Osteoblast (primary cell): ENCODE results near the gene PARD3. TPM values are rescaled to one million over a fixed set of nuclear protein-coding genes. Genes with fewer than 3 reads are reported as not detected.

Experiments used
- DNase-seq: peaks from one replicate; pipeline ENCODE4 v3.0.0; 2011; ENCODE audit warnings: low spot score, mixed read lengths; ENCODE audit not compliant: insufficient read length; ENCODE audit errors: missing footprints
- H2AFZ ChIP-seq: 2 replicates; pipeline ENCODE4 v1.6.0; 2011; ENCODE audit warnings: mild to moderate bottlenecking, low read length
- H3K27ac ChIP-seq: 2 replicates; pipeline ENCODE4 v1.5.1; 2011; ENCODE audit warnings: mild to moderate bottlenecking, low read depth, low read length, moderate library complexity
- H3K27me3 ChIP-seq: 2 replicates; pipeline ENCODE4 v1.6.0; 2012; ENCODE audit warnings: mild to moderate bottlenecking, control low read depth, inconsistent platforms, low read length, moderate library complexity; ENCODE audit not compliant: insufficient read depth
- H3K36me3 ChIP-seq: 2 replicates; pipeline ENCODE4 v1.5.1; 2011; ENCODE audit warnings: mild to moderate bottlenecking, low read length, control low read depth, moderate library complexity; ENCODE audit not compliant: insufficient read depth
- H3K4me1 ChIP-seq: 2 replicates; pipeline ENCODE4 v1.5.1; 2011; ENCODE audit warnings: mild to moderate bottlenecking, low read length, control low read depth, moderate library complexity; ENCODE audit not compliant: insufficient read depth
- H3K4me2 ChIP-seq: 2 replicates; pipeline ENCODE4 v1.6.0; 2011; ENCODE audit warnings: mild to moderate bottlenecking, low read length; ENCODE audit not compliant: insufficient read depth
- H3K4me3 ChIP-seq: fragments of 200-600 bp; sonication (generic); 3 replicates; pipeline ENCODE4 v1.5.1; 2012; ENCODE audit warnings: mild to moderate bottlenecking, low read length, inconsistent platforms; ENCODE audit not compliant: insufficient read depth
- H3K79me2 ChIP-seq: 2 replicates; pipeline ENCODE4 v1.6.0; 2012; ENCODE audit warnings: mild to moderate bottlenecking, low read length, control low read depth, inconsistent platforms; ENCODE audit not compliant: insufficient read depth
- H3K9me3 ChIP-seq: 2 replicates; pipeline ENCODE4 v1.5.1; 2011; ENCODE audit warnings: low read depth, low read length, control low read depth
- H4K20me1 ChIP-seq: 2 replicates; pipeline ENCODE4 v1.6.0; 2012; ENCODE audit warnings: mild to moderate bottlenecking, low read length, control low read depth; ENCODE audit not compliant: insufficient read depth
- total RNA-seq: library from RNA; depleted of rRNA; stranded (reverse); fragments of >200 nt; gene quantifications from 2 replicates; pipeline ENCODE4 v1.2.3, GENCODE V29; 2012
- TF ChIP-seq, protein P1 (sequence below): IDR thresholded peaks from 2 replicates; pipeline ENCODE4 v1.5.1; 2011; ENCODE audit warnings: mild to moderate bottlenecking, low read depth, low read length, moderate library complexity; ENCODE audit errors: extremely low read depth

Gene PARD3
- total RNA-seq, 1 donor = 71.7 TPM

DNA sequence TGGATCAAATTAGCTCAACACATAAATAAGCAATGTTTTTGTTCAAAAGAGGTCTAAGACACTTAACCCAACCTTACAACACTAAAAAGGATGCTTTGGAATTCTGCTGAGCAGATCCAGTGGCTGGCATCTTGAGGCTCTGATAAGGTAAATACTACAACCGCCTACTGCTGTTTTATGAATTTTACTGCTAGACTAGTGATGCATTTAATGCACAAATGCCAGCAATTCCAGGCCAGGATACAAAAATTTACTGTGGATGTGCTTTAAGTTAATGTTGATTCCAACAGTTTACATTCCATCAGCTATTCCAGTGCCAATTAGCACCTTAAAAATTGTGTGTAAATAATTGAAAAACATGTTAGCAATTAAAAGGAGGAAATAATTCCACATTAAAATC, 261.3 kb downstream of the PARD3 start:
- Histone ChIP-seq H3K36me3 (no peaks in the 10 kb centered on the region), H3K4me1 (peaks cover 6% of the 10 kb centered on the region), H3K9me3 (no peaks in the 10 kb centered on the region), H3K4me2 (no peak overlapping the region), H3K27ac (no peak overlapping the region), H3K79me2 (no peaks in the 10 kb centered on the region), H3K4me3 (no peak overlapping the region), H3K27me3 (no peaks in the 10 kb centered on the region), H4K20me1 (no peaks in the 10 kb centered on the region), H2AFZ (no peak overlapping the region)
- no peak for DNase-seq
- TF ChIP-seq, protein P1, sequence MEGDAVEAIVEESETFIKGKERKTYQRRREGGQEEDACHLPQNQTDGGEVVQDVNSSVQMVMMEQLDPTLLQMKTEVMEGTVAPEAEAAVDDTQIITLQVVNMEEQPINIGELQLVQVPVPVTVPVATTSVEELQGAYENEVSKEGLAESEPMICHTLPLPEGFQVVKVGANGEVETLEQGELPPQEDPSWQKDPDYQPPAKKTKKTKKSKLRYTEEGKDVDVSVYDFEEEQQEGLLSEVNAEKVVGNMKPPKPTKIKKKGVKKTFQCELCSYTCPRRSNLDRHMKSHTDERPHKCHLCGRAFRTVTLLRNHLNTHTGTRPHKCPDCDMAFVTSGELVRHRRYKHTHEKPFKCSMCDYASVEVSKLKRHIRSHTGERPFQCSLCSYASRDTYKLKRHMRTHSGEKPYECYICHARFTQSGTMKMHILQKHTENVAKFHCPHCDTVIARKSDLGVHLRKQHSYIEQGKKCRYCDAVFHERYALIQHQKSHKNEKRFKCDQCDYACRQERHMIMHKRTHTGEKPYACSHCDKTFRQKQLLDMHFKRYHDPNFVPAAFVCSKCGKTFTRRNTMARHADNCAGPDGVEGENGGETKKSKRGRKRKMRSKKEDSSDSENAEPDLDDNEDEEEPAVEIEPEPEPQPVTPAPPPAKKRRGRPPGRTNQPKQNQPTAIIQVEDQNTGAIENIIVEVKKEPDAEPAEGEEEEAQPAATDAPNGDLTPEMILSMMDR = no peak

GRCh38 chr10:34551295-34551694, 263.8 kb downstream of the PARD3 start:
- Histone ChIP-seq H3K27me3 (no peaks in the 10 kb centered on the region), H2AFZ (no peak overlapping the region), H3K79me2 (no peaks in the 10 kb centered on the region), H3K4me2 (no peak overlapping the region), H3K4me1 (no peaks in the 10 kb centered on the region), H3K4me3 (no peak overlapping the region), H3K36me3 (no peaks in the 10 kb centered on the region), H3K9me3 (no peaks in the 10 kb centered on the region), H4K20me1 (no peaks in the 10 kb centered on the region), H3K27ac (no peak overlapping the region)
- no peak for DNase-seq
- TF ChIP-seq, protein P1 = no peak

- H3K4me2 ChIP-seq = no peak overlapping the region
Measured at GRCh38 chr10:34549953-34550352, 265.1 kb downstream of the PARD3 start.

DNA sequence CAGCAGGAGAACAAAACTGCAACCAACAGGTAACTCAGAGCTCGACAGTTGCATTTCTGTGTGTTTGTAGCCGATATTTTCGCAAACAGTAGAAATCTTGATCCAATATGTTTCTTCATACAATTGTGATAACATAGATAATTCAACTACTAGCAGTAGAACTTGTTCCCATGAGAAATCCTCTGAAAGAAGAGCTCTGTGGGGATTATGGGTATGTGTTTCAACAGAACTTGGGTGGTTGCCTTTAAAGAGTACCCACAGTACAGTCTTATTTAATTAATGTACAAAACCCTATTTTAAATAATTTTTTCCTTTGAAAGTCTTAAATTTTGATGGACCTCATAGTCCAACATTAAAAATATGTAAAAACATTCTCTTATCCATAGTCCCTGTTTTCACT, 266.1 kb downstream of the PARD3 start:
- Histone ChIP-seq H2AFZ (no peak overlapping the region), H3K27me3 (no peaks in the 10 kb centered on the region), H3K27ac (no peak overlapping the region), H3K4me2 (no peak overlapping the region), H4K20me1 (no peaks in the 10 kb centered on the region), H3K4me3 (no peak overlapping the region), H3K9me3 (no peaks in the 10 kb centered on the region), H3K79me2 (no peaks in the 10 kb centered on the region), H3K36me3 (no peaks in the 10 kb centered on the region), H3K4me1 (no peaks in the 10 kb centered on the region)
- DNase-seq = no peak
- TF ChIP-seq, protein P1 = no peak

More at GRCh38 chr10:34549953-34550352, 265.1 kb downstream of the PARD3 start:
- TF ChIP-seq, protein P1 = no peak
- no peaks in the 10 kb centered on the region for H3K36me3 ChIP-seq
- H3K4me1 ChIP-seq = no peaks in the 10 kb centered on the region
- no peak overlapping the region for H3K27ac ChIP-seq
- no peak overlapping the region for H2AFZ ChIP-seq
- DNase-seq = no peak
- no peaks in the 10 kb centered on the region for H4K20me1 ChIP-seq
- no peak overlapping the region for H3K4me3 ChIP-seq
- no peaks in the 10 kb centered on the region for H3K27me3 ChIP-seq
- H3K79me2 ChIP-seq = no peaks in the 10 kb centered on the region
- H3K9me3 ChIP-seq = no peaks in the 10 kb centered on the region
